Endothelial cell of umbilical vein (primary cell): ENCODE results near the gene DENND5A.

ENCODE experiments used
- EZH2 ChIP-seq: IDR thresholded peaks from 2 replicates; pipeline ENCODE4 v1.6.1; 2012; ENCODE audit warnings: borderline replicate concordance, low read depth, mild to moderate bottlenecking, moderate library complexity, low read length, inconsistent platforms; ENCODE audit not compliant: severe bottlenecking
- FOS ChIP-seq: IDR thresholded peaks from 2 replicates; pipeline ENCODE4 v1.6.1; 2011; ENCODE audit warnings: mild to moderate bottlenecking, low read length, moderate library complexity, borderline replicate concordance; ENCODE audit not compliant: insufficient read depth
- MYC ChIP-seq: IDR thresholded peaks from one replicate; pipeline ENCODE4 v1.6.1; 2011; ENCODE audit warnings: mild to moderate bottlenecking, low read depth, low read length
- POLR2A ChIP-seq: IDR thresholded peaks from 2 replicates; pipeline ENCODE4 v1.6.1; 2012; ENCODE audit warnings: low read depth, mild to moderate bottlenecking, control low read depth, low read length
- POLR2AphosphoS5 ChIP-seq: IDR thresholded peaks from 2 replicates; pipeline ENCODE4 v1.6.1; 2012; ENCODE audit warnings: low read depth, mild to moderate bottlenecking, control low read depth, low read length, moderate library complexity; ENCODE audit not compliant: insufficient read depth
- TF ChIP-seq, protein P1 (sequence below), 2 donors: IDR thresholded peaks; 1 replicate in 1 of 2; 2 replicates in 1 of 2; pipeline ENCODE4 v1.5.1; 2011; ENCODE audit warnings: low read length in 2 of 2, mild to moderate bottlenecking in 2 of 2, moderate library complexity in 2 of 2, control low read depth in 1 of 2, inconsistent platforms in 1 of 2, low read depth in 1 of 2; ENCODE audit not compliant: insufficient read depth in 1 of 2; ENCODE audit errors: extremely low read depth in 1 of 2
- TF ChIP-seq, protein P2 (sequence below): IDR thresholded peaks from 2 replicates; pipeline ENCODE4 v1.6.1; 2011; ENCODE audit not compliant: insufficient read depth, insufficient read length

DNA sequence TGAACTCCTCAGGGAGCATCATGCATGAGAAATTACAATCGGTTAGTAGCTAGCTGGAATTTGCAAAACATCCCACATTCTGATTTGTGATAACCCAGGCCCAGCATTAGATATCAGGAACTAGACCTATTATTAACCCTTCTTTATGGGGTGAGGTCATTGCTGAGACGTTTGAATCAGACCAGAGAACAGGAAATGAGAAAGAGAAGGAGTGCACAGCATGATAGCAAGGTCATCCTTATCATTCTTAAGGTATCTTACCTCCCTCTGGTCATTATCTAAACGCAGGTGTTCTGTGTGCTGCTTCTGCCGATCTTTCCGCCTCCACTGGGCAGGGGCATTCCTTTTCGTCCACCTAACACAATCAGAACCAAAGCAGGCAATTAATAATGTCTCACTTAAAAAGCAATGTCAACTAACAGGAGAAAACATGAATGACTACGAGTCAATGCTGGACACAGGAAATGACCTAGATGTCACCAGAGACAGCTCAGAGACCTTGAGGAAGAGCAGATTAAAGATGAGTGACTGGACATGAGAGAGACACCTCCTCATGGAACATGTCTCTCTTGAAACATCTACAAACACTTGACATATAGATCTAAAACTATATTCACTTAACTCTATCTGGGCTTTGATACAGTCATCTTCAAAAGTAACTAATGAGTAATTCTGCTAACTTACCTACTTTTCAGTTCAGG, 95.4 kb downstream of the DENND5A start:
- no peak for TF ChIP-seq POLR2A
- TF ChIP-seq, protein P1, sequence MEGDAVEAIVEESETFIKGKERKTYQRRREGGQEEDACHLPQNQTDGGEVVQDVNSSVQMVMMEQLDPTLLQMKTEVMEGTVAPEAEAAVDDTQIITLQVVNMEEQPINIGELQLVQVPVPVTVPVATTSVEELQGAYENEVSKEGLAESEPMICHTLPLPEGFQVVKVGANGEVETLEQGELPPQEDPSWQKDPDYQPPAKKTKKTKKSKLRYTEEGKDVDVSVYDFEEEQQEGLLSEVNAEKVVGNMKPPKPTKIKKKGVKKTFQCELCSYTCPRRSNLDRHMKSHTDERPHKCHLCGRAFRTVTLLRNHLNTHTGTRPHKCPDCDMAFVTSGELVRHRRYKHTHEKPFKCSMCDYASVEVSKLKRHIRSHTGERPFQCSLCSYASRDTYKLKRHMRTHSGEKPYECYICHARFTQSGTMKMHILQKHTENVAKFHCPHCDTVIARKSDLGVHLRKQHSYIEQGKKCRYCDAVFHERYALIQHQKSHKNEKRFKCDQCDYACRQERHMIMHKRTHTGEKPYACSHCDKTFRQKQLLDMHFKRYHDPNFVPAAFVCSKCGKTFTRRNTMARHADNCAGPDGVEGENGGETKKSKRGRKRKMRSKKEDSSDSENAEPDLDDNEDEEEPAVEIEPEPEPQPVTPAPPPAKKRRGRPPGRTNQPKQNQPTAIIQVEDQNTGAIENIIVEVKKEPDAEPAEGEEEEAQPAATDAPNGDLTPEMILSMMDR (IDR thresholded peaks at IDR 0.05; ENCODE audit: extremely low read depth in 1 of 2, insufficient read depth in 1 of 2, low read depth in 1 of 2, low read length in 2 of 2), result no peak
- no peak for TF ChIP-seq EZH2
- peak; percentile 24 for TF ChIP-seq FOS
- TF ChIP-seq, protein P2, sequence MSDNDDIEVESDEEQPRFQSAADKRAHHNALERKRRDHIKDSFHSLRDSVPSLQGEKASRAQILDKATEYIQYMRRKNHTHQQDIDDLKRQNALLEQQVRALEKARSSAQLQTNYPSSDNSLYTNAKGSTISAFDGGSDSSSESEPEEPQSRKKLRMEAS, result no peak
- TF ChIP-seq MYC, result no peak
- peak; percentile 32 for TF ChIP-seq POLR2AphosphoS5
